ENCODE measurements around the gene OR5I1.
"Not testable (repeated sequence)": the region's sequence is repeated elsewhere in the genome, so short reads cannot be mapped to it uniquely, and the experiment has no call there.

The OR5I1 gene

DNA sequence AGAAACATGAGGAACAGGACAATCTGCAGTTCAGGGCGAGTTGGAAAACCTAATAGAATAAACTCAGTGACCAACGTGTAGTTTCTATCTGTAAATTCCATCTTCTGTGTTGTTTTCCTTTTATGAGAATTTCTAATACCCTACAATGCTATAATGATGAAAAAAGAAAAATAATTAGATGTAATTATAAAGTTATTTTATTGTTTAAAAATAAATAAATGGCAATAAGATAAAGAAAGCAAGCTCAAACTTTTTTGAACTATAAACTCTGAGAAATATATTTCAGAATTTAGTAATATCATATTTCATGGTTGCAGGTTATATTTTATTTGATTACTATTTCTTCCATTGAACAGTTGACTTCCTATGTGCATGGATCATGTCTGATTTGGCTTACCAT lies at the start of gene OR5I1:
Gene OR5I1, minus strand, starts transcription at position 101 of the 400 bp plus-strand sequence. Its CDS starts 0 bp downstream, at position 101.
- no peak for DNase-seq (ENCODE audit: low read depth)

DNA sequence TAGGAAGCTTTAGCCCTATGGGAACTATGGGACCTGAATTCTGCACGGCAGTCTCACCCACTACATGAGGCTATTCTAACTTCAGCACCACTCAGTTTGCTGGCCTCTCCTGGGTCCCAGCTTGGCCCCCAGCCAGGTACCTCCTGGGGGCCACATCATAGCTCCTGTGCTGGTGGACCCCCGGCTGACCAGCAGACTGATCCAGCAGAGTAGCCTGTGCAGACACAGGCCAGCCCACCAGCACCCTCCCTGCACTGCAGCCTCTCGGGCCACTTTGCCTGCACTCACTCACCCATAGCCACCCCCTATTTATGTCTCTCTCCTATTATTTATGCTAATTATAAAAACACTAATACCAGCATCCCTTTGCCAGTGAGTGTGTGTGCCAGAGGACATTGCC lies 34.7 kb upstream of the OR5I1 start:
- DNase-seq (ENCODE audit: low read depth): no peak

DNA sequence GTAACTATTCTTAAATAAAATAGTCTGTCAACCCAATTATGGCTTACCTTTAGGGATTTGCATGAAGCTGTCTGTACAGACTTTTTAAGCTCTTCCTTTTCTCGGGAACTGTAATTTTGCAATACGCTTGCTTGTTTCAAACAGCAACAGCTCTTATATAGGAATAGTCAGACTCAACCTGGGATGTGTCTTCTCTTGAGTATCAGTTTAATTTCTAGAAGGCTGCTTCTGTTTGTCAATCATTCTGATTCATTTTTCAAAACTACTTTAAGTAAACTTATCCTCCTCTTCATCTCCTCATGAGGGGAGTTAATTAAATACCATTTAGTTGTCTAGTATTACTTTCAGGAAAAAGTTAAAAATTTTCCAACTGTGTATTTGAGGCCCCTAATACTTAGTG lies 33.6 kb upstream of the OR5I1 start, which contains the start of gene OR10AG1:
Gene OR10AG1, minus strand, starts transcription at position 101 of the 400 bp plus-strand sequence. Its CDS starts 38 bp downstream, at position 63.
- DNase-seq (ENCODE audit: low read depth): no peak

DNA sequence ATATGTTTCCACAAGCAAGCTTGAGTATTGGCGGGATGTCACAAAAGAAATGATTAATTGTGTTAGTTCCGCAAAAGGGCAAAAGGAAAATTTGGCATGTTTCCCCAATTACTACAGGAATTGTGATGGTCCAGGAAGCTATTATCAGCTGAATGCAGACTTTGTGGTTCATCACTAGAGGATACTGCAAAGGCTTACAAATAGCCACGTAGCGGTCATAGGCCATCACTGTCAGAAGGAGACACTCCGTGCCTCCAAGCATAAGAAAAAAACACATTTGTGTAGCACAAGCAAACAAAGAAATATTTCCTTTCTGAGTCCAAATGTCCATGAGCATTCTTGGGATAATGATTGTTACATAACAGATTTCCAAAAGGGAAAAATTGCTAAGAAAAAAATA lies 31.7 kb upstream of the OR5I1 start:
- no peak for DNase-seq (ENCODE audit: low read depth)

DNA sequence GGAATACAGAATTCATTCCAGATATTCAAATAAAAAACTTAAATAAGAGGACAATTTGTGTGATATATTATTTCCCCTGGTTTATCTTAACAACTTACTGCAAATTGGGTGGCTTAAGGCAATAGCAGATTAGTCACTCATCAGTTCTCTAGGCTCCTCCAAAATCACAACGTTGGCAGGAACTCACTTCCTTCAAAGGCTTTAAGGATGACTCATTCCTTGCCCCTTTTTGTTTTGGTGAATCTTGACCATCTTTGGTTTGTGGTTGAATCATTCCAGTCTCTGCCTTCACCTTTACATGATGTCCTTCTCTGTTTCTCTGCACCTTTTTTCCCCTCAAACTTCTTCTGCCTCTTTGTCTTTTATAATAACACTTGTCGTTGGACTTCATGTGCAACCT lies 30.2 kb upstream of the OR5I1 start:
- DNase-seq (ENCODE audit: low read depth): no peak

DNA sequence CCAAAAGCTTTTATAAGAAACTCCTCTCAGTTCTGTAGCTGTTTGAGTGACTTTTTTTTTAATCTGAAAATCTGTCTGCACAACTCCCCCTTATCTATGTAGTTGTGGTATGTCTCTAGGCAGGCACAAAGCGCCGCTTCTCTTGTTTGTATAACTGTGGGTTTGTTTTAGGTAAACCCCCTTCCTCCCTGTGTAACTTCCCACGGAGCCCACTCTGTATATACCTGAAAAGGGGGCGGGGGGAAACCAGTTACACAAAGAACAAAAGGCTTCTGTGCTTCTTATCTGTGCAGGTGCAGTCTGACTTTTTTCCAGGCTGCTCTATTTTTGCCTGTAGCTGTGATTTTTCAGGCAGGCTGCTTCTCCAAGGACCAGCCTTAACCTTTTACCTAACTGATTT lies 20.3 kb upstream of the OR5I1 start:
- DNase-seq (ENCODE audit: low read depth): no peak

DNA sequence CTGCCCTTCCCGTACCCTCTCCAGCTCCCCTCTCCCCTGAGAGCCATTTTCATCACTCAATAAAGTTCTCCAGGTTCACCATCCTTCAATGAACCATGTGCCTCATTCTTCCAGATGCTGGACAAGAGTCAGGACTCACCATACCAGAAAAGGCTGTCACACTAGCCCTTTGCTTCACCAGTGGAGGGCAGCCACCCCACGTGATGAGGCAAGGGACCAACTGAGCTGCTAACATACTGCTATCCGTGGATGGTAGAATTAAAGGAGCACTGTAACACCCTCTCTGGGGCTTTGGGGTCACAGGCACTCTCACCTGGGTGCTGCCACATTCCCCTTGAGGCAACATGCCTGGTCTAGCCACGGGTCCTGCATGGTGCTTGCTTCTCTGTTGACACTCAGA lies 13.1 kb upstream of the OR5I1 start:
- DNase-seq (ENCODE audit: low read depth): no peak

DNA sequence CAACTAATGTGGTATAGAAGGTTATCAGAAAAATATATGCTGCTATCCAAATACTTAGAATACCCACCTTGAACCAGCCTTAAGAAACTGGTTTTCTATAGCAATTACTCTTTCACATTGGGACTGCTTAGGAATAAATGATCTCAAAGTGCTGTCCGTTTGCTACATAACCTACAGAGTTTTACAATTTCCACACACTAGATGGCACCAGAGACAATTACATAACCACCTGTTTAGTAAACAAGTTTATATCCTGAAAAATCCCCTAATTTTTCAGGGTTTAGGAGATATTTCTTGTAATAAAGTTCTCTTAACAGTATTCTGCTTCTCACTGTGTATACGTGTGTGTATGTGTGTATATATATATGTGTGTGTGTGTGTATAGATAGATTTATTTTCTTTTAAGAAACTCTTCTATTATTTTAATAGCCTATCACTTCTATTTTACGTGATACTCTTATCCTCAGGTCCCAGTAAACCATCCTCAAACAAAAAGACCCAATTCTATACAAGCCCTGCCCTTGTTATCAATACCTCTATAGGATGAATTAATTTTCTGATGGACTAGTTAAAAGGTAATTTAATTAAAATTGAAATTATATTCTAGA lies 6.7 kb upstream of the OR5I1 start:
- no peak for DNase-seq (ENCODE audit: low read depth)

DNA sequence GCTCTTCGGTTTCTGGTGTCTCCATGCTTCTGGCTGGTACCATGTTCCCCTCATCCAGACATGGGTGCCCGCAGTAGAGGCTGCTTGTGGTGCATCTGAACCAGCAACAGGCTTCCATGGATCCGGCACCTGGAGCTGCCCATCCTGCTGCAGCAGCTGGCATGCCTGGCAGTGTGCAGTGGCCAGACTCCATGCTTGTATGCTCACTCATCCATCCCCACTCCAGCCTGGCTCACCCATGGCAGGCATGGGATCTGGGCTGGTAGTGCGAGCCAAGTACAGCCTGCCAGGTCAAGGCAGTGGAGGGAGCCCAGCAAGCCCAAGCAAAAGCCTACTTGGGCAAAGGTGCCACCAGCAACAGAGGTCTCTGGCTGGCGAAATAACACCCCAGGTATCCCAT lies 15.7 kb downstream of the OR5I1 start:
- no peak for DNase-seq (ENCODE audit: low read depth)

DNA sequence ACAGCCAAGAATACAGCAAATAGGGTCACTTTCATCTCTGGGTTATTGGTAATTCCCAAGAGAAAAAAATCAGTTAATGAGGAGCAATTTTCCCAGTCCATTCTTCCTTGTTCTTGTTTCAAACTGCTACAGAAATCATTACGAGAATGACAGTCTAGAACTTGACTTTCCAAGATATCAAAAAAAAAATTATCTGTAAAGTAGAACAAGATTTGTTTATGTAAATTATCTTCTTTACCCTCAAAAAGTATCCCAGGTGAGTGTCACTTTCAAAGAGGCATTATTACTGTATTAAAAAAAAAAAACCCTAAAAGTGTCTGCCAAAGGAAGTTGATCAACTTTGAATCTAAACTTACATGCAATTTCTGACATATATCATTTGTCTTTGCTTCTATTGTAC lies 21.7 kb downstream of the OR5I1 start, which contains the start of gene OR5W2:
Gene OR5W2, minus strand, starts transcription at position 101 of the 400 bp plus-strand sequence. Its CDS starts 0 bp downstream, at position 101.
- DNase-seq (ENCODE audit: low read depth): no peak

DNA sequence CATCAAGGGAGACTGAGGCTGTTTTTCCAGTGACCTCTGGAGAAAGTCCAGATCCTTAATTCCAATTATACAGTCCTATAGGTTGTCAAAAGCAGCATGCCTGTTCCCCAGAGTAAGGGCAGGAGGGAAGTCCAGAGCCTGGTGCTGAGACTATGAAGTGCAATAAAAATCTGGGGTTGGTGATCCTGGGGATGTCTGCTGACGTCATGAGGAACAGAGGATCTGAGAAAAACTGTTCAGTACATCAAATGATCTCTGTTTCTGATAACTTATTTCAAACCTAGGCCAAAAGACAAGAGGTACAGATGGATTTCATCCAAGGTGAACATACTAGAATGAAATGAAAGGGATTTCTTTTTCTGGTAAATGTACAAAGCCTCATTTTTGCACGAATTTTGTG lies 33.9 kb downstream of the OR5I1 start:
- no peak for DNase-seq (ENCODE audit: low read depth)

DNA sequence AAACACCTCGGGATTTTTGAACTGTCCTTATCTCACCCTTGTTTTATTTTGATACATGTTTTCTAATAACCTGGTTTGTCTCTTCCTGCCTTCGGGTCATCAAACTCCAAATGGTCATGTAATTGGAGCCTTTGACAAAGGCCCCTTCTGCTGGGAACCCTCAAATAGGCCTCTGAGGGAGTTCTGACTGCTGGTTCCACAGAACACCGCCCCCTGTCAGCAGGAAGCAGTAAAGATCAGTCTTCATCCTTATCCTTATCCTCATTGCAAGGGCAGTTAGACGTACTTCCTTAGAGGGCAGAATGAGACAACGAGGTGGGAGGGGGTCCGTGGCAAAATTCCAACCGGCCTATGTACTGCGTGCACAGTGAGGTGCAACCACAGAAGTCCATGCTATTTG lies 41.0 kb downstream of the OR5I1 start:
- DNase-seq (ENCODE audit: low read depth): no peak

DNA sequence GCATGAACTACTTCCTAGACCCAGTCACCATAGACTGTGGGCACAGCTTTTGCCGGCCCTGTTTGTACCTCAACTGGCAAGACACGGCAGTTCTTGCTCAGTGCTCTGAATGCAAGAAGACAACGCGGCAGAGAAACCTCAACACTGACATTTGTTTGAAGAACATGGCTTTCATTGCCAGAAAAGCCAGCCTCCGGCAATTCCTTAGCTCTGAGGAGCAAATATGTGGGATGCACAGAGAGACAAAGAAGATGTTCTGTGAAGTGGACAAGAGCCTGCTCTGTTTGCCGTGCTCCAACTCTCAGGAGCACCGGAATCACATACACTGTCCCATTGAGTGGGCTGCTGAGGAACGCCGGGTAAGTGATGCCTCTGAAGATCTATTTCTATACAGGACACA lies 50.7 kb downstream of the OR5I1 start:
- not testable (repeated sequence) for DNase-seq (ENCODE audit: low read depth)

Measured in fibroblast of the conjunctiva (primary cell).